GM18951 (cell line): ENCODE results near the gene CDK5.

ENCODE experiments used
- POLR2A ChIP-seq: IDR thresholded peaks from 4 replicates; pipeline ENCODE4 v1.6.1; 2011; ENCODE audit warnings: mild to moderate bottlenecking; ENCODE audit not compliant: insufficient read length, insufficient read depth; ENCODE audit errors: extremely low read depth
- in situ Hi-C: fragments of 300-500 bp; cut with MboI; formaldehyde crosslinking; loops from one replicate; pipeline ENCODE4 v1.12.0; 2022; ENCODE audit warnings: low sequenced_read_pairs, mixed read lengths, inconsistent platforms; ENCODE audit not compliant: unreplicated experiment

The CDK5 gene

DNA sequence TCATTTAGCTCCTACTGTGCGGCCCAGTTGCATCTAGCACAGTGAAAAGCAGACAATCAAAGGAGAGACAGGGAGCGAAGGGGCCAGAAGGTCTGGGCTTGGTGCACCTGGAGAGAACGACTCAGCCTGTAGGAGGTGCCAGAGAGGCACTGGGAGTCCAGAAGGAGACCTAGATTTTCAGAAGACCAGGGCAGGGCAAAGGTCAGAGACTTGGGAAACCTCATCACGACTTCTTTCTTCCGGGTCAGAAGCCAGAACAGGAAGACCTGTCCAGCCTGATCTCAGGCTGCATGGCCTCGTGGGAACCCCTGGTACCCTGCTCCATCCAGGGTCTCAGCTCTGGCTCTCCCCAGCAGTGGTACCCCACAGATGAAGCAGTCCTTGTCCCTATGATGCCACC, 33.7 kb upstream of the CDK5 start:
- TF ChIP-seq POLR2A = no peak
- in situ Hi-C loops = no loop called here

DNA sequence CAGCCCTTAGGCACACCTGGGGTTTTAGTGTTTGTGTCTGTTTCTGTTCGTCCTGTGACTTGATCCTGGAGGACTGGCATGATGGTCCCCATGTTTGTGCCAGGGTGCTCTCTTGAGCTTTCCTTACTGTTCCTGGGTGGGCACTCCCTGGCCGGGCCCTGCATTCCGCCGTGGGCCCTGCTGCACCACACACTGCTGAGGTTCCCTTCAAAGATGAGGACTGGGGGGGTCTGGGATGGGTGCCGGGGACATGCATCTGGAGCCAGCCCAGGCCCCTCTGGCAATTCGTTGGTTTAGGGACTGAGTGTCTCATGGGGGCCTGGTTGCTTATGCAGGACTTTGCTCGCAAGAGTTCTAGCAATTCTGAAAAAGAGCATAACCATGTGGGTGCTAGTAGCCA, 33.3 kb upstream of the CDK5 start:
- in situ Hi-C loops = no loop called here
- TF ChIP-seq POLR2A = no peak

DNA sequence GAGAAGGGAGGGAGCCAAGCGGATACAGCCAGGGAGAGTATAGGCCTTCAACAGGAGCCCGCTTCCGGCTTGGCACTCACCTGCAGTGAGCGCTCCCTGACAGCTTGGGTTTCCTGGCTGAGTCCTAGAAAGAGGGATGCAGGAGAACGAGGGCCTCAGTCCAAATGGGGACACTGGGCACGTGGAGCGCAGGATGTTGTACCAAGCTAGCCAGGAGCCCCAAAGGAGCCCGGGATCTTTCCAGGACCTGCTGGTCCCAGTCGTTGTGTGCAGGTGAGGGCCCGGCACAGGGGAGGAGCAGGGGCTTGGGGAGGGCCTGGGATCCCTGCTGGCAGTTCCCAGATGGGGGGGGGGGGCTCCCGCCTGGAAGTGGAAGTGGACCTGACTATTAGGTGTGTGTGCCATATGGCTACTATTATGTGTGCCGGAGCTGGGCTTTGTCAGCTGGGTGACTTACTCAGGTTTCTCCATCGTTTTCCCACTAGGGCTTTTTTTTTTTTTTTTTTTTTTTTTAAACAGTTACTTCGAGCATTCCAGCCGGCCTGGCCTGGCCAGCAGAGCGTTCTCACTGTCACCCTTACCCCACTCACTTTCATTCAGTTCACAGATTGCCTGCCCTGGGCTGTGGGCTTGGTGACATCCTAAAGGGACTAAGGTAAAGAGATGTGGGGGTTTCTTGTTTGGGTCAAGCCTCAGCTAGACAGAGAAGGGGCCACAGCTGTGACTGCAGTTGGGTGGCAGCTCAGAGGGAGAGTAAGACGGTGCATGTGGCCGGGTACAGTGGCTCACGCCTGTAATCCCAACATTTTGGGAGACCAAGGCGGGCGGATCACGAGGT, 32.4 kb upstream of the CDK5 start:
- no peak for TF ChIP-seq POLR2A

DNA sequence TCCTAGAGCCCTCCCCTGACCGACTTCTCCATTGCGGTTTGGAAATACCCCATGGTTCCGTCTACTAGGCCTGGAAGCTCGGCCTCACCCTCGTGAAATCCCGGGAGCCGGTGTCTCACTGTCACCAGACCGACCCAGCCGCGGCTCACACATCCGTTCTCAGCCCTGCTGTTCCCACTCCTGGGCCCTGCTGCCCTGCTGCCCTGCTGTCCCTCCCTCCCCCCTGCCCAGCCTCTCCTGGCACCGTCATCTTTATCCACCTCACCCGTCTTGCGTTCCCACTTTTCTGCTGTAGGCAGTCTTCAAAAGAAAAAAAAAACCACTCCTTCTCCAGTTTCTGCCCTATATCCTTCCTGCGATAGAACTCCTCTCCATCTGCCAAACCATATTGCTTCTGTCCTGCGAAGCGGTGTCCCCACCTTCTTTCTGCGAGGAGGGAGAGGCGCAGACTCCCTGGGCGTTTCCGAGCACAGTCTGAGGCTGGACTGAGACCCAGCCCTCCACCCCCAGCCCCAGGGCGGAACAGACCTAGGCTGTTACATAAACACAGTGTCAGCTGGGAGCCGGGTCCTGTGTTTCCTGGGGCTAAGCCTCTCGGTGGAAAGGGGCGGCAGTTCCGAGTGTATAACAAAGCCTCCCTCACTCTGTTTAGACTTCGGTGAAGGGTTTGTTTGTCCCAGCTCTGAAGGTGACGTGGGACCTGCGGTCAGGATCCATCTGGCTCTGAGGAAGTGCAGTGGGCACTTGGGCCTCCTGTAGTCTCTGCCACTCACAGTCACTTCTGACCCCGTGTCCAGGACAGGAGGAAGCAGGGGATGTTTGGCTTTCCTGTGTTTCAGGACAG, 31.4 kb upstream of the CDK5 start:
- no peak for TF ChIP-seq POLR2A
- in situ Hi-C loops = no loop called here

More for the DNA sequence above, 32.4 kb upstream of the CDK5 start:
- in situ Hi-C loops = no loop called here

DNA sequence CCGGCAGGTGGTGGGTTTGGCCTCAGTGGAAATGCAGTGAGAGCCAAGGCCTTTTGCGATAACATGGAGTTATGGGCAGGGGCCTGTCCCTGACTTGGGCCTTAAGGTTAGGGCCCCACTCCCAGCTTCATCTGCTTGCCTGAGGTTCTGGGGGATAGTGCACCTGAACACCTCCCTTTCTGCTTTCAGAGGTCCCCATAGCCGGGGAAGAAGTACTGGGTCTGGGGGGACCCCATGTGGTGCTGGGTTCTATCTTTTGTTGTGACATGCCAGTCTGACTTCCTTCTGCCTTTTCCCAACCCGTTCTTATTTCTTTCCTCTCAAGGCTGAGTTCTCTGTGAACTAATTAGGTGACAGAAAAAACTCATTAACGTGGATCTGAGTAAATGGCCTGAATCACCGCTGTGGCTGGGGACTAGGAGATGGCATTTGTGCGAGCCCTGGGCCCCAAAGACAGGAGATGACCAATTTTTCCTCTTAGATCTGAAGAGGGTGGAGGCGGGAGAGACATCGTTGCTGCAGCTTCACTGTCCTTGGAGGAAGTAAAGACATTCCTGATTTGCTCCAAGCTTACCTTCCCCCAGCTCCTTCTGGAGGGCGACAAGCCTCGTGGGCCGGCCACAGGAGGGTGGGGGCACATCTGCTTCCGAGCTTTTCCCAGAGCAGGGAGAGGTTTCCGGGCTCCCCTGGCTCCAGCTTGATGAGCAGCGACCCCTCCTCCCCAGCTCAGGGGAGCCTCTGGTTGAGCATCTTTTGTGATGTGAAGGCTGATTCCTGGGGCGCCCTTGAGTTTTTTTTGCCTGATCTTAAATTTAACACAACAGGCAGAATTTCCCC, 30.5 kb upstream of the CDK5 start:
- TF ChIP-seq POLR2A = no peak
- in situ Hi-C loops = no loop called here

DNA sequence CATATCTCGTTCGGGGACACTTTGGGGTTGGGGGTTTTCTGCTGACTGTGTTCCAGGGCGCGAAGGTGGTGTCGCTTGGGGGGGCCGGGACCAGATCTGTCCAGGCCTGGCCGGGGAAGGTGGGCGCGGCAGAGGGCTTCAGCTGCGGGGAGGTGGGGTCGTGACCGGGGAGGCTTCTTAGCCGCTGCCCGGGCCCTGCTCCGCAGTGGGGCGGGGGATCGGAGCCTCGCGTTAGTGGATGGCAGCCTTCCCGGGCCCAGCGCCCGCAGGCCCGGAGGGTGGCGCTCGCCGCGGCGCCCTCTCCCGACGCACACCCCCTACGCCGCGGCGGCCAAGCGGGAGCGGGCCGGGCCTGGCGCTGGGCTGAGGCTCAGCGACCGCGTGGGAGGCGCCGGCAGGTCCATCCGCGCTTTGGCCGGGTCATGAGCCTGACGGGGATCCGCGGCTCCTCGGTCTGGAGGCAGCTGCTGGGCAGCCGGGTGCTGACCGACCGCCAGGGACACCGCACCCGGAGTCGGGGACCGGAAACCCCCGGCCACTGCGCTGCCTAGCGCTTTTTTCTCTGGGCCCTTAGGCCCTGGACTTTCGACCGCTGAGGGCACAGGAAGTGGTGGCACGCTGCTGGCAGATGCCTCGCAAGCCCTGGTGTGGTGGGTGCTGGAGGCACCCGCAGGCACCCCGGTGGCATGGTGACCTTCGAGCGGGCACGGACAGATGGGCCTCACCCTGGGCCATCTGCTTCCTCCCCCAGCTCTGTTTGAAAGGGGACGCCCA, 29.7 kb upstream of the CDK5 start:
- TF ChIP-seq POLR2A = peak; percentile 55
- in situ Hi-C loops = no loop called here

DNA sequence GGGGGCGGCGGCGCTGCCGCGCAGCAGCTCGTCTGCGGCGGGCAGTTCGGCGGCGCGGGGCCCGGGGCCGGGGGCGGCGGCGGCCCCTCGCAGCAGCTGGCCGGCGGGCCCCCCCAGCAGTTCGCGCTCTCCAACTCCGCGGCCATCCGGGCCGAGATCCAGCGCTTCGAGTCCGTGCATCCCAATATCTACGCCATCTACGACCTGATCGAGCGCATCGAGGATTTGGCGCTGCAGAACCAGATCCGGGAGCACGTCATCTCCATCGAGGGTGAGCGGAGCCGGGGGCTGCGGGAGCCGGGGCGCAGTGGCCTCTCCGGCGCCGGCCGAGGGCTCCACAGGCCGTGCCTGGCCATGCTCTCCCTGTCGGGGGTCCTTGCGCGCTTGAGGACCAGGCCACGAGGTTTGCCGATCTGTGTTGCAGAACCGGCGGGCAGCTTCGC, 29.1 kb upstream of the CDK5 start:
- in situ Hi-C loops = no loop called here

DNA sequence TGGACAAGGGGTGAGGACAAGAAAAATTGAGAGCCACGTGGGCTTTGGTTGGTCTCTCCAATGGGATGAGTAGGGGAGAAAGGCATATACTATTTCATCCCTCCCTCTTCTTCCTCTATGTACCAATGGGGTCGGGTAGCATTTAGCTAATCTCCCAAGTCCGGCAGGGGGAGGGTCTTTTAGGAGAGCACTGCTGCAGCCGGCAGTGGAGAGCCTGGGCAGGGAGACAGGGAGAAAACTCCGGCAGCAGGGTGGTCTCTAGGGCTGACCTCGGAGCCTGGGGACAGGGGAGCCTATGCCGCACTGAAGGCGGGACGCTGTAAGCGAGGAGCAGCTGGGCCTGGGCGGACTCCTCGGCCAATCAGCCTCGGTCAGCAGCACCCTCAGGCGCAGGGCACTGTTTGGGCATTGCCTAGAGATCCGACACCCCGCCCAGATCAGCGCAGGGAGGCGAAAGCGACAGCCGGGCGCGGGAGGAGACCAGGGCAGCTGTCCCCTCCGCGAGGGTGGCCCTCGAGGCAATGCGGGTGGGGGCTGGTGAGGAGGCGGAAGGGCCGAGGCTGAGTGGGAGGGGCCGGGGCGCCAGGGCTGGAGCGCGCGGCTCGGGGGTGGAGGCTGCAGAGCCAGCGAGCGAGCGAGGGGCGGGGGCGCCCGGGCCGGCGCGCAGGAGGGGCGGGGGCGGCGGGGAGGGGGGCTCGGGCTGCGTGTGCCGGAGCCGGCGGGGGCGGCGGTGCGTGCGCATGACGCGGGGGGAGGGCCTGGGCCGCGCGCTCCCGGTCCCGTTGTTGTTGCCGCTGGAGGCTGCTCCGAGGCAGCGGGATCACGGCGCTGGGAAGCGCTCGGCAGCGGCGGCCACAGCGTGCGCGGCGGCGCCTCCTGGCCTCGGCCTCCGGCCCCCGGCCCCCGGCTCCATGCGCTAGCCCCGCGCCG, 28.3 kb upstream of the CDK5 start, which contains the start of gene AGAP3:
Gene AGAP3 (plus strand): TSS at position 785 of the 930 bp plus-strand sequence. CDS start 267 bp downstream, outside the sequence.
- in situ Hi-C loops = no loop called here
- TF ChIP-seq POLR2A = peak; percentile 81

More for the DNA sequence above, 29.1 kb upstream of the CDK5 start:
- no peak for TF ChIP-seq POLR2A

DNA sequence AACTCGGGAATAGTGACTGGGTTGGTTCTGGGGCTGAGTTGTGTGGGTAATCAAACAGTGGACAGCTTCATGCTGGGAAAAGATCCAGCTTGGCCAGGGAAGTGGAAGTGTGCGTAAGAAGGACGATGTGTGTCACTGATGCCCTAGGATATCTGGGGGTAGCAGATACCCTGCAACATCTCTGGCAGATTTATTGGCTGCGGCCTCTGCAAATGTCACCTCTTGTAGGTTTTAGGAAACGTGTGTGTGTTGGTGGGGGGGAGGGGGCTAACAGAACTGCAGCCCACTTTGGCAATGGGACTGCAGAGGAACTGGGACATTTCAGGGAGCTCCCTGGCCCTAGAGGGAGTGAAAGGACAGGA, 27.6 kb upstream of the CDK5 start:
- in situ Hi-C loops = no loop called here

DNA sequence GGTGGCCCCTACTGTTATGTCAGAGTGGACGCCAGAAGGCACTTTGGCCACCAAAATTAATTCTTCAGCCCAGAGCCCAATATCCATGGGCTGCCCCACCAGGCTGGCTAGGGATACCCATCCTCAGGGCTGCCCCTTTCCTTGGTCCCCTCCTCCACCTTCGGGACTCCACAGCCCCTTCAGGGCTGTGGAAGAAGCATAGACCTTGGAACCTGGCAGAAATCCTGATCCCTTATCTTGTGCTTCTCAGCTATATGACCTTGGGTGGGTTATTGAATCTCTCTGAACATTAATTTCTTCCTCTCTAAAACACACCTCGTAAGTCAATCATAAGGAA, 26.1 kb upstream of the CDK5 start:
- TF ChIP-seq POLR2A = no peak
- in situ Hi-C loops = no loop called here

More for the DNA sequence above, 27.6 kb upstream of the CDK5 start:
- TF ChIP-seq POLR2A = no peak

DNA sequence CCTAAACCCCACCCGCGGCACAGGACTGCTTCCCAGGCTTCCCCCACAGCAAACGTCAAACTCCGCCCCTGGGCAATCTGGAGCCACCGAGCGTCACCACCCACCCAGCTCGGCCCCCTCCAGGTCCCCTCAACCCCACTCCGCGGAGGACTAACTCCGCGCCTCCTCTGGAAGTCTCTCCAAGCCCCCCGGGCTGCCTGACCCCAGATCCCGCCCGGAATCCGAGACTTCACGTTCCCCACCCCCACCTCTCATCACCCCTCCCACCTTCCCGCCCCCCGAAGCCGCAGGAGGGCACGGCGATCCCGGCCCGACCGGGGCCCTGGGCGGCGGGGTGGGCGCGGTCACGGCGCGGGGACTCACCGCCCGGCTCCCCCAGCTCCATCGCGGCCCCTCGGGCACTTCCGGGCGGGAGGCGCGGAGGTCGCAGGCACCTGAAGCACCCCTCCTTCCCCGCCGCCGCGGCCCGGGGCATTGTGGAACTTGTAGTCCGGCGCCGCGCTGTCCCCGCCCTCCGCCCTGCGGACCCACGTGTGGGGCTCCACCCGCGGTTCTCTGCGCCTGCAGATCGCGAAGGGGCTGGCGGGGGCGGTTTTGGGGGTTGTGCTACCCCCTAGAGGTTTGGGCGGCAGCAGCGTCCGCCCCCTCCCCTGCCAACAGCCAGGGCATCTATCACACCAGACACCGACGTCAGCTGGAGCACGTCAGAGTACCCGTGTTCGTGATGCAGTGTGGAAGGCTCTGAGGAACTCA, 25.6 kb upstream of the CDK5 start, which contains the start of gene TMUB1:
Gene TMUB1 (minus strand): TSS at position 423 of the 753 bp plus-strand sequence. CDS start 930 bp downstream, outside the sequence.
- in situ Hi-C loops = no loop called here

More for the DNA sequence above, 25.6 kb upstream of the CDK5 start, which contains the start of gene TMUB1:
- TF ChIP-seq POLR2A = peak; percentile 75
